Right lobe of liver (tissue), 4 donors: ENCODE data around the gene CTSZ.

ENCODE experiments used
- CTCF ChIP-seq, 4 donors: fragments of 200-600 bp in 3 of 4; fragments of 450-650 bp in 1 of 4; IDR thresholded peaks; one replicate each; pipeline versions ENCODE4 v1.5.1 to v1.8.0; 2016 to 2022; ENCODE audit warnings: antibody characterized with exemption in 4 of 4, mild to moderate bottlenecking in 2 of 4
- POLR2A ChIP-seq: fragments of 450-650 bp; IDR thresholded peaks from one replicate; pipeline ENCODE4 v1.6.1; 2017; ENCODE audit warnings: antibody characterized with exemption, mild to moderate bottlenecking
- donor health status: DM: no; HTN: no; CAD: no.
- donor health status: DM: no; HTN: no; CAD: no.
- donor health status: DM: no; HTN: yes; CAD: no.

GRCh38 chr20:58998656-58999055 lies 8.4 kb downstream of the CTSZ start:
- TF ChIP-seq CTCF (IDR thresholded peaks at IDR 0.05): no peak
- TF ChIP-seq POLR2A: no peak
